ENCODE measurements around the gene HOXB7.
A peak's percentile ranks its signal among the peaks of the same experiment; 100 is the strongest.

HOXB7 gene

GRCh38 chr17:48622857-48623256 is 12.0 kb upstream of the HOXB7 start:
- no peak for DNase-seq

- no peak for DNase-seq
These were observed 10.9 kb upstream of the HOXB7 start for GRCh38 chr17:48621410-48622392.

- DNase-seq: no peak
These were observed 9.8 kb upstream of the HOXB7 start for GRCh38 chr17:48620461-48621139.

- DNase-seq: no peak
These were observed 9.1 kb upstream of the HOXB7 start for GRCh38 chr17:48619826-48620449.

GRCh38 chr17:48618256-48618896 is 7.6 kb upstream of the HOXB7 start:
- DNase-seq: peak; percentile 80

DNA sequence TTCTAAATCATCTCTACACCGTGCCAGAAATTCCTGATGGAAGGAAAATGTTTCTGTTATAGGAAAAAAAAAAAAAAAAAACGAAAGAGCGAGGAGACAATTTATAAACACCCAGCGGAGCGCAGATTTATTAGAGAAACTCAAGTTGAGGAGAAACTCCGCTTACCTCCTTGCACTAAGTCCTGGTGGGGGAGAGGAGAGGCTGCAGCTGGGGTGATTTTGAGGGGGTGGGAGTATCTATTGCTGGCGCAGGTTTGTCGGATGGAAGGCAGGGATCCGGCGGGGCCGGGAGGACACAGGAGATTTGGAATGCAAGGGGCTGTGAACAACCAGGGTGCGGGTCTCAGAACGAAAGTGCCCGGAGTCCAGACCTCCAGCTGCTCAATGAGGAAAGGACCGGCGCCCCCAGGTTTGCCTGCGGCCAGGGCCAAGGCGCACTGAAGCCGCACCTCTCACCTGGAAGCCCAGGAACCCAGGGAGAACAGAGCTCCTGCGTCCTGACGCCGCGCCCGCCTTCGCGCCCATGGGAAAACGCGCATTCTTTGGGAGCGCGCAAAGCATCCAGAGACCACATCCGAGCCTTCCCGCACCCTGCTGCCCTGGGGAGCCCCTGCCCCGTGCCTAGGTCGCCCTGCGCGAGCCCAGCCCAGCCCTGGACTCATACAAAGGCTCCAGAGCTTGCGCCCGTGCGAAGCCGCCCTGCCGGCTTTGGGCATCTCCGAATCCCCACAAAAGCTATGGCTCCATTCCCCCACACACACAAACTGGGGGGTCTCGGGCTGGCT is 6.8 kb upstream of the HOXB7 start:
- DNase-seq: no peak

DNA sequence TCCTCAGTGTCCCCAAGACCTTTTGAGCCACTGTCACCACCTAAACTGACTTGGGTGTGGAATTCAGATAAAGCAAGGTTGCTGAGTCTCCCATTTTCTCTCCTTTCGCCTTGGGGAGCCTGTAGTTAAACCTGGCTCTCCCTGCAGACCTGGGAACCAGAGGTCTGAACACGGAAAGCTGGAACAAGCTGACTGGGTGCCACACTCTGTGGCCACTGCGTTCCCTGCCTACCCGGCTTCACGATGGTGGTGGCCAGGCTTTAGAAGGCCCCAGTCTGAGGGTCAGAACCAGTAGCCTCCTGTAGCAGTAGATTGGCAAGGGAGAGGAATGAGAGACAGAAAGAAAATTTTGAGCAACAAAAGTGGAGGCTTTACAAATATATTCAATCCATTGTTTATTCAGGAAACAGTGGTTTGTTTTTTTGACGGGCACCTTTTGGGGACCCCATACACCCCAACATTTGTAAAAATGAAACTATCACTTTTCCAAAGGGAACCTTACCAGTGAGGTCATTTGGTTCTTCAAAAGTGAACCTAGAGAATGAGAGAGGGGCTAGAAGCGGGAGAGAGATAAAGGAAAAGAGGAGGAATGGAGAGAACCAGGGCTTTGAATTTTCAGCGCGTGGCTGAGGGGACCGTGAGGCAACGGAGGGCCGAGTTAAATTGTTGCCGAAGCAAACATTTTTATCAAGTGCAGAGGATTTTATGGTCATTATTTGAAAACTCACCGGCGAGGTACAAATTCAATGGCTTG is 6.1 kb upstream of the HOXB7 start:
- no peak for DNase-seq

DNA sequence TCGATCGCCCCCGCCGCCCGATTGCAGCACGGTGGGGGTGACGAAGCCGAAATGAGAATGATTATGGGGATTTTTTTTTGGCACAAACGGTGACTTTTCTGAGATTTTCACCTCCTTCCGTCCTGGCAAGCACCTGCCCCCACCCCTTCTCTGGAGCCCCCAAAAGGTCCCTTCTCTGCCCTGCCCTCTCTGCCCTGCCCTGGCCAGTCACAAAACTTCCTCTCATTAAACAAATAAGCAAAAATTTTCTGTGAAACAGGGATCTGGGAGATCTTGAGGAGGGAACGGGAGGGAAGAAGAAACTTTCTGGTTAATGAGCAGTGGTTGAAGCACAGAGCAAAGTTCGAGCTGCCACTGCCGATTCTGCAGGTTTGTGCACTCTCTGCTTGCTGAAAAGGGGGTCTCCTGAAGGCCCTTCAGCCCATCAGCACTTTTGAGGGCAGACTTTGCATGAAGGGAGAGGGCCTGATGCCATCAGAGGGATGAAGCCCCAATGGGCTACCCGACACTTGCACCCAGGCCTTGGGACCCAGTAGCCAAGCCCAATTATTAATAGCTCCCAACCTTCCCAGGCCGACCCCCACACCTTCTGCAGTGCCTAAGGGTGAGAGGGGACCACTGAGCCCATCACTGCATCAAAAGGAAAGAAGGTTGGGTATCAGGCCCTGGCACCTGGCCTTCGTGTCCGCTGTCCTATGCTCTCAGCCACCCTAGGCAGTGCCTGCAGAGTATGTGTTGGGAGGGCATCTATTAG is 5.3 kb upstream of the HOXB7 start:
- DNase-seq: no peak

DNA sequence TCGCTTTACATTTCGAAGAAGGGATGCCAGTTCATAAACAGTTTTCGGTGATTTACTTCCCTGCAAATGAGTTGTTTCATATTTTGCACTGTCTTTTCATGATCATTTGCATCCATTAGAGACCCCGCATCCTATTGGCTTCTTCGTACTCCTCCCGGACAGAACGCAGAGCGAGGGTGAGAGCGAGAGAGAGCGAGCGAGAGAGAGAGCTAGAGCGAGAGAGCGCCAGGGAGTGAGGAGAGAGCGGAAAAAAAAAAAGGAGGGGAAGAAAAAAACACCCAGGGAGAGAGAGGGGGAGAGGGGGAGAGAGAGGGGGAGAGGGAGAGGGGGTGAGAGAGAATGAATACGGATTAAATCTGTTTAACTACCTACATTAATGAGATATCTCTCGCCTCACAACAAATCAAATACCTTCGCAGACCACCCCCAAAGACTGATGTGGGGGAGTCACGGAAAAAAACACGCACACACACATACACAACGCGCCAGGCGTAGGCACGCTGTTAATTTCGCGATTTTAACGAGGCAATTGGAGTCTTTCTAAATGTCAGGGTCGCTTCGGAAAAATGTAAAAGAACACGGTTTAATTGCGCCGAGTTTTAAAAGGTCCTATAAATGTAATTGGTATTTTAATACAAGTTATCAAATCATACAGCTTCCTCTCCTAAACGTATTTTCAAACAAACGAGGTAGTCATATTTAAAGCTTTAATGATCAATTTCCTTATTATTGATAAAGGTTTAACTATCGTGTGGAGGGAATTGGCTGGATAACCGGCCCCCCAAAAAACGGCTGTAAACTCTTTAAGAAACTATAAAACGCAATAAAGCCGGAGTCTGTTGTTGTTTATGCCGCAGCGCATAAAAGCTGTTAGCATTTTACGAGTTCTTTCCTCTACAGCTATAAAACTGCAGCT is 4.5 kb upstream of the HOXB7 start, which contains the start of gene HOXB8:
Gene HOXB8 (minus strand): TSS at position 246 of the 916 bp plus-strand sequence. CDS start 588 bp downstream, outside the sequence.
- no peak for DNase-seq

DNA sequence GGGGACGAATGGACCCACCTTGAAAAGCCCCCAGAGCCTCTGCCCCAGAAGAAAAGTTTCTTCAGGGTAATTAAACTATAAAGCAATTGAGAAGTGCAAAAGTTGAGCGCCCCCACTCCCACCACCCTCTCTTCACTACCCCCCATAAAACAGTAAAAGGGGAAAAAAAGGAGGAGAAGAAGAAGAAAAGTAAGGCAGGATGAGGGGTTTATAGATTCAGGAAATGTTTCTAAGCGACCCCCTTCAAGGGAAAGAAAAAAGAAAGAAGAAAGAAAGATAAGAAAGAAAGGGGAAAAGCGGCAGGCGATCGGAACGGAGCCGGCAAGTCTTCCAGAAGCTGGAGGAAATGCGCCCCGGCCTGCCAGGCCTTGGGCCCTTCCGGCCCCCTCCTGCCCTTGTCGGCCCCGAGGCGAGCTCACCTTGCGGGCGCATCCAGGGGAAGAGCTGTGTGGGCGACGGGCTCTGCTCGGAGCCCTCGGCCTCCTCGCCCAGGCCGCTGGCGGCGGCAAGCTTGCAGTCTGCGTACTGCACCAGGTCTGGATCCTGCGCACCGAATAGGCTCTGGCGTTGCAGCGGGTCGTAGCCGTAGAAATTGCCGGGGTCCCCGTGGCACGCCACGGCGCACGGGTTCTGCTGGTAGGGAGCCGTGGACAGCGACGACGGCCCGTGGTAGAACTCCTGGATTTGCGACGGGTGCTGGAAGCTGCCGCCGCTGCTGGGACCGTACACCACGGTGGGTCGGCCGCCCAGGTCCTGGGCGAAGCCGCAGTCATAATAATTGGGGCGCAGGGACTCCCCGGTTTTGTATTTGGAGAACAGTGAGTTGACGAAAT is 3.3 kb upstream of the HOXB7 start:
- no peak for DNase-seq

GRCh38 chr17:48612854-48613691 is 2.3 kb upstream of the HOXB7 start:
- DNase-seq: no peak

- DNase-seq: no peak
These were observed 1.6 kb upstream of the HOXB7 start for GRCh38 chr17:48612456-48612853.

DNA sequence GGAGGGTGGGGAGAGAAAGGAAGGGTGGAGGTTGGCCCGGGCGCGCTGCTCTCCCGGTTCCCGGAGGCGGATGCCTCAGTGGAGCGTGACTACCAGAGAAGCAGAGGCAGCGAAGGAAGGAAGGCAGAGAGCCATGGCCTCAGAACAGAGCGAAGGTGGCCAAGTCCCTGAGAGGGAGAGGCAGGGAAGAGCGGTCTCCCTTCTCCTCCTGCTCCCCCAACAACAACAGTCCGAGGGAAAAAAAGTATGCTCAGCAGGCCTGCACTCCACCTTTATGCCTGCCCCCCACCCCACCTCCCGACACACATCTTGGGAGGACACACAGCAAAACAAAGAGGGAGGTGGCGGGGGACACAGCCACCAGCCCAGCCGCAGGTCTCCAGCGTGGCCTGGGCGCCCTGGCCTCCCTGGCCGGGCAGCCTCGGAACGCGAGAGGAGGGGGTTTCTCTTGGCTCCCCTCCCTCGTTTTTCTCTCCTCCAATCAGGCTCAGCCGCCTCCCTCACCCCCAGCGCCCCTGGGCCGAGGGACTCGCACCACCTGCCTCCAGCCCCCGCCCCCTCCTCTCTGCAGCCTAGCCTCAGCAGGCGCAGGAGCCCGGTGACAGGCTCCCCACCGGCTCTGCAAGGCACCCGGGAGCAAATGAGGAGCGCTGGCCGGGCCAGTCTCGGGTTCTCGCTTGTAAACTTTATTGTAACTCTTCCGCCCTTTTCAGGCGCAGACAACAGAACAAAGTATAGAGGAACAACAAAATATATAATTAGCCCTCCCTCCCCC is 1.1 kb upstream of the HOXB7 start:
- no peak for DNase-seq

GRCh38 chr17:48611213-48611612 is 396 bp upstream of the HOXB7 start:
- no peak for DNase-seq

DNA sequence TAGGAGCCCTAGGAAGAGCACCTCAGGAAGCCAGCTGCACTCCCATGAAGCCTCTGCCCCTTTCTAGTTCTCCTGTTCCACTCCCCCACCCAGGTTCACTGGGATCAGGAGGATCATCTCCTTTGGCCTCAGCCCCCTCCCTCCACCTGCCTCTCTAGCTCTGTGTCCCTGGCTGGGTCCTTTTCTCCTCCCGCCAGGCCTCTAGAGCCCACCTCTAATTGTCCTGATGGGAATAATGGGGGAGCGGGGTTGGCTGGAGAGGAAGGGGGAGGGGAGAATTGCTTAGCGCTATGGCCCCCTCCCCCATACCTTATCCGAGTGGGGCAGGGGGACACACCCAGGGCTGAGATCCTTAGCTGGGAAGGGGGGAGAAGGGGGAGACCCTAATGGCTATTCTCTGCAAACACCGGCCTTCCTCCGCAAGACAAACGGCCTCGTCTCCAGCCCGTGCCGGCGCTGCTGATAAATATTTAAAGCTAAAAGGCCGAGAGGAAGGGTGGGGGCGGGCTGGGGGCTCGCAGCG is 997 bp downstream of the HOXB7 start:
- DNase-seq: no peak

GRCh38 chr17:48609033-48609432 is 1.8 kb downstream of the HOXB7 start:
- no peak for DNase-seq

- DNase-seq: no peak
These were observed 2.4 kb downstream of the HOXB7 start for GRCh38 chr17:48608494-48608834.

Measured in activated T-cell treated with anti-CD3 and anti-CD28 coated beads for 4 hours (primary cell).